Transverse colon (tissue), 4 donors: ENCODE data around the gene RORC.

Experiments
- CTCF ChIP-seq, 5 experiments: fragments of 200-600 bp in 3 of 5; fragments of 450-650 bp in 2 of 5; sonication (generic) in 3 of 5; IDR thresholded peaks; 1 replicate in 2 of 5; 2 replicates in 3 of 5; pipeline ENCODE4 v1.5.1; 2016 to 2017; ENCODE audit warnings: antibody characterized with exemption in 5 of 5, inconsistent platforms in 3 of 5, mild to moderate bottlenecking in 2 of 5, moderate library complexity in 1 of 5
- POLR2A ChIP-seq: fragments of 450-650 bp; IDR thresholded peaks from one replicate; pipeline ENCODE4 v1.6.1; 2016; ENCODE audit warnings: antibody characterized with exemption, mild to moderate bottlenecking, moderate library complexity
- POLR2AphosphoS5 ChIP-seq, 3 donors: sonication (generic); formaldehyde crosslinking; IDR thresholded peaks; one replicate each; pipeline ENCODE4 v1.6.1; 2016; ENCODE audit warnings: antibody characterized with exemption in 3 of 3

GRCh38 chr1:151773702-151774101, 57.9 kb downstream of the RORC start:
- TF ChIP-seq CTCF (IDR thresholded peaks at IDR 0.05) (no peak), POLR2AphosphoS5 (IDR thresholded peaks at IDR 0.05) (no peak), POLR2A (no peak)
